ENCODE measurements around the gene RPS5. TPM values are rescaled to one million over a fixed set of nuclear protein-coding genes. Genes with fewer than 3 reads are reported as not detected.
A peak's percentile ranks its signal among the peaks of the same experiment; 100 is the strongest.

Gene RPS5
- total RNA-seq, result 1,000 to 10,000 TPM in 1 of 2 donors, 100 to 1,000 TPM in 1; 437 to 1,004 TPM
- polyA plus RNA-seq (ENCODE audit: insufficient read depth, low read depth, low replicate concordance), result 746 TPM
- long read RNA-seq, donor 1, transcript RPS5-206 (4 exons, 970 nt), result minor isoform, 5 of 1,043 reads
- long read RNA-seq, donor 1, transcript RPS5-202 (5 exons, 1,520 nt), result minor isoform, 43 of 1,043 reads
- long read RNA-seq, donor 1, transcript RPS5-201 (6 exons, 740 nt), result major isoform, 849 of 1,043 reads
- long read RNA-seq, donor 1, transcript RPS5-207 (1 exons, 1,747 nt), result minor isoform, 9 of 1,043 reads
- long read RNA-seq, donor 1, partial matches to known transcripts, result 116 of 1,043 reads
- long read RNA-seq, donor 1, other reads (novel, unspliced or antisense), result 15 of 1,043 reads
- long read RNA-seq, donor 2, transcript RPS5-207 (1 exons, 1,747 nt), result minor isoform, 18 of 493 reads
- long read RNA-seq, donor 2, transcript RPS5-208 (2 exons, 523 nt), result minor isoform, 9 of 493 reads
- long read RNA-seq, donor 2, transcript RPS5-201 (6 exons, 740 nt), result major isoform, 319 of 493 reads
- long read RNA-seq, donor 2, transcript RPS5-202 (5 exons, 1,520 nt), result minor isoform, 50 of 493 reads
- long read RNA-seq, donor 2, partial matches to known transcripts, result 93 of 493 reads
- long read RNA-seq, donor 2, other reads (novel, unspliced or antisense), result 0 of 493 reads

DNA sequence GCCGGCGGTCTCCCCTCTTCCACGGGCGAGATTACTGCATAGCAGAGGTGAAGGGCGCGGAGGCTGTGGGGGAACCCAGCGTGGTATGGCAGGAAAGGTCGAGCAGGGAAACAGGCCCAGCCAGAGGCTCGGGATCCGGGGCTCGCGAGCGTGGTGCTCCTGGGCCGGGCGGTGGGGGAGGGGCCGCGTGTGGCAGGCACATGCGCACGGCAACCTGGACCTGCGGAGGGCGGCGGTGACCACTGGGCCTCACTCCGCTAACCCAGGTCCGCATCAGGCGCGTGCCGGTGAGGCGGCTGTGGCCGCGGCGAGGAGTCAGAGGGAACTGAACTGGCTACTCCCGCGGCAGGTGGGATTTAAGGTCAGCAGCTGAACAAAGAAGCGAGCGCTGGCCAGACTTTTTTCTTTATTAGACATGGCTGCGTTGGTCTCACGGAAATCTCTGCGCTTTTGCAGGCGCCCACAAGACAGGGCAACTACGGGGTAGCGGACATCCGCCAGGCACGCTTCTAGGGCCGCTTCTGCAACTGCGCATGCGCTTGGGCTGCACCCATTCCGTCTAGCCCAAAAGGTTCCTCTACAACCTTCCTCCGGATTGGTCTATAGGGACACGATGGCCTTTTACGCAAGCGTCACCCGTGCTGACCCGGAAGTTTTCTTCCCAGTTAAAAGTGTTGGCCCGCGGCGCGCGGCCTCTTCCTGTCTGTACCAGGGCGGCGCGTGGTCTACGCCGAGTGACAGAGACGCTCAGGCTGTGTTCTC is at the start of gene RPS5:
Gene RPS5, plus strand, starts transcription at position 694 of the 762 bp plus-strand sequence. CDS start 869 bp downstream, outside the sequence.
- intact Hi-C loops (cut with DNase I; ENCODE audit: low total_unique reads), result no loop called here
- H3K4me1 ChIP-seq, result peaks cover 24% of the 10 kb centered on the region

DNA sequence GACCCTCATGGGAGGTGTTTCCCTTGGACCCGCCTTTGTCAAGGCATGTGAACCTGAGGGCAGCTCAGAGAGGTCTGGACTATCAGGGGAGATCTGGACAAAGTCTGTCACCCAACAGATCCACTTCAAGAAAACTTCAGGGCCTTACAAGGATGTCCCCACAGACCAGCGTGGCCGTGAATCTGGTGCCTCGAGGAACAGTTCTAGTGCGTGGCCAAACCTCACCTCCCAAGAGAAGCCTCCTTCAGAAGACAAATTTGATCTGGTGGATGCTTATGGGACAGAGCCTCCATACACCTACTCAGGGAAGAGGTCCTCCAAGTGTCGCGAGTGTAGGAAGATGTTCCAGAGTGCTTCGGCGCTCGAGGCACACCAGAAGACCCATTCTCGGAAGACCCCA is 48.7 kb upstream of the RPS5 start:
- H3K9me3 ChIP-seq, result no peaks in the 10 kb centered on the region
- no peaks in the 10 kb centered on the region for H3K4me1 ChIP-seq
- no peak for DNase-seq
- no peaks in the 10 kb centered on the region for H3K36me3 ChIP-seq (ENCODE audit: low read depth, missing control alignments)
- no peak overlapping the region for H3K4me3 ChIP-seq
- 87 to 98% methylated on average over 6 to 11 of the region's 11 CpGs for WGBS, 2 donors
- H3K27me3 ChIP-seq, result no peaks in the 10 kb centered on the region
- intact Hi-C loops (cut with DNase I; ENCODE audit: low total_unique reads), result no loop called here
- TF ChIP-seq POLR2A (IDR thresholded peaks at IDR 0.05), result no peak
- TF ChIP-seq, protein P1, sequence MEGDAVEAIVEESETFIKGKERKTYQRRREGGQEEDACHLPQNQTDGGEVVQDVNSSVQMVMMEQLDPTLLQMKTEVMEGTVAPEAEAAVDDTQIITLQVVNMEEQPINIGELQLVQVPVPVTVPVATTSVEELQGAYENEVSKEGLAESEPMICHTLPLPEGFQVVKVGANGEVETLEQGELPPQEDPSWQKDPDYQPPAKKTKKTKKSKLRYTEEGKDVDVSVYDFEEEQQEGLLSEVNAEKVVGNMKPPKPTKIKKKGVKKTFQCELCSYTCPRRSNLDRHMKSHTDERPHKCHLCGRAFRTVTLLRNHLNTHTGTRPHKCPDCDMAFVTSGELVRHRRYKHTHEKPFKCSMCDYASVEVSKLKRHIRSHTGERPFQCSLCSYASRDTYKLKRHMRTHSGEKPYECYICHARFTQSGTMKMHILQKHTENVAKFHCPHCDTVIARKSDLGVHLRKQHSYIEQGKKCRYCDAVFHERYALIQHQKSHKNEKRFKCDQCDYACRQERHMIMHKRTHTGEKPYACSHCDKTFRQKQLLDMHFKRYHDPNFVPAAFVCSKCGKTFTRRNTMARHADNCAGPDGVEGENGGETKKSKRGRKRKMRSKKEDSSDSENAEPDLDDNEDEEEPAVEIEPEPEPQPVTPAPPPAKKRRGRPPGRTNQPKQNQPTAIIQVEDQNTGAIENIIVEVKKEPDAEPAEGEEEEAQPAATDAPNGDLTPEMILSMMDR (IDR thresholded peaks at IDR 0.05), result no peak
- H3K27ac ChIP-seq, result no peak overlapping the region

More for the DNA sequence above, at the start of gene RPS5:
- 0 to 1% methylated on average over 37 to 63 of the region's 64 CpGs for WGBS, 2 donors
- Histone ChIP-seq H3K36me3 (ENCODE audit: low read depth, missing control alignments) (no peaks in the 10 kb centered on the region), H3K27me3 (no peaks in the 10 kb centered on the region), H3K27ac (peak within 1 kb of the TSS; percentile 91 to 95), H3K9me3 (no peaks in the 10 kb centered on the region), H3K4me3 (peak within 1 kb of the TSS; percentile 73 to 76)
- TF ChIP-seq, protein P1 (IDR thresholded peaks at IDR 0.05), result no peak
- peak; percentile 37 for TF ChIP-seq POLR2A (IDR thresholded peaks at IDR 0.05)
- DNase-seq, result peak; percentile 98

DNA sequence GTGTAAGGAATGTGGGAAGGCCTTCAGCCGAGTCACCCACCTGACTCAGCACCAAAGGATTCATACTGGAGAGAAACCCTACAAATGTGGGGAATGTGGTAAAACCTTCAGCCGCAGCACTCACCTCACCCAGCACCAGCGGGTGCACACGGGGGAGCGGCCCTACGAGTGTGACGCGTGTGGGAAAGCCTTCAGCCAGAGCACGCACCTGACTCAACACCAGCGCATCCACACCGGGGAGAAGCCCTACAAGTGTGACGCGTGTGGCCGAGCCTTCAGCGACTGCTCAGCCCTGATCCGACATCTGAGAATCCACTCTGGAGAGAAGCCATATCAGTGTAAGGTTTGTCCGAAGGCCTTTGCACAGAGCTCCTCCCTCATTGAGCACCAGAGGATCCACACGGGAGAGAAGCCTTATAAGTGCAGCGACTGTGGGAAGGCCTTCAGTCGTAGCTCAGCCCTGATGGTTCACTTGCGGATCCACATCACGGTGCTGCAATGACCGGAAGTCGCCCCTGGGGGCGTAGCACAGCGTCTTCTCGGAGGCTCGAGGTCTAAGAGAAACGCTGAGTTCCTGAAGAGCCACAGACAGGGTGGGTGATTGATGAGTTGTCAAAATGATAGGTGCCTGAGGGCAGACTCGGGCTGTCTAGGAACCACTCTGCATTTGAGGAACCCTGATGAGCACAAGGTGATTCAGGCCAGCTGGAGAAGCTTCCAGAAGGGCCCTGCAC is 48.1 kb upstream of the RPS5 start:
- intact Hi-C loops (cut with DNase I; ENCODE audit: low total_unique reads), result no loop called here
- H3K36me3 ChIP-seq (ENCODE audit: low read depth, missing control alignments), result no peaks in the 10 kb centered on the region

DNA sequence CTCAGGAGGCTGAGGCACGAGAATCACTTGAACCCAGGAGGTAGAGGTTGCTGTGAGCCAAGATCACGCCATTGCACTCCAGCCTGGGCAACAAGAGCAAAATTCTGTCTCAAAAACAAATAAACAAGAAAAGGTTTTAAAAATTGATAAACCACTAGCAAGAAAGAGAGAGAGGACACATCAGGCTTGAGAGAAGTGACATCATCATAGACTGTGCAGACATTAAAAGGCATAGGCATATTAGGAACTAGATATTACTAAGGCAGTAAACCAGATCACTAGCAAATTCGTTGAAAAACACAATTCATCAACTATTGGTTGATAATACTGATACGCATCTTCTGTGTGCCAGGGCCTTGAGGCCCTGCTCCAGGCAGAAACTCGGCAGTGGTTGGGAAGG is 41.5 kb upstream of the RPS5 start:
- Histone ChIP-seq H3K4me1 (peaks cover 13% of the 10 kb centered on the region), H3K36me3 (ENCODE audit: low read depth, missing control alignments) (no peaks in the 10 kb centered on the region), H3K27me3 (no peaks in the 10 kb centered on the region), H3K27ac (no peak overlapping the region), H3K4me3 (no peak overlapping the region), H3K9me3 (no peaks in the 10 kb centered on the region)
- 74 to 82% methylated on average over 5 of the region's 5 CpGs for WGBS, 2 donors
- no peak for TF ChIP-seq POLR2A (IDR thresholded peaks at IDR 0.05)
- TF ChIP-seq, protein P1 (IDR thresholded peaks at IDR 0.05), result no peak
- intact Hi-C loops (cut with DNase I; ENCODE audit: low total_unique reads), result no loop called here
- no peak for DNase-seq

More for the DNA sequence above, 48.1 kb upstream of the RPS5 start:
- no peaks in the 10 kb centered on the region for H3K4me1 ChIP-seq
- H3K9me3 ChIP-seq, result no peaks in the 10 kb centered on the region
- no peak overlapping the region for H3K27ac ChIP-seq
- DNase-seq, result no peak
- WGBS, 2 donors, result 62 to 80% methylated on average over 9 to 30 of the region's 30 CpGs
- no peak overlapping the region for H3K4me3 ChIP-seq
- TF ChIP-seq, protein P1 (IDR thresholded peaks at IDR 0.05), result no peak
- TF ChIP-seq POLR2A (IDR thresholded peaks at IDR 0.05), result no peak
- no peaks in the 10 kb centered on the region for H3K27me3 ChIP-seq

Data from testis (tissue), 5 donors.